Heart left ventricle (tissue), 13 donors: ENCODE measurements around the gene KATNBL1.

ENCODE experiments used
- CTCF ChIP-seq, 12 donors: fragments of 200-600 bp; sonication (generic) in 4 of 12; IDR thresholded peaks; one replicate each; pipeline versions ENCODE4 v1.5.0 to v1.8.0; 2018 to 2022; ENCODE audit warnings: antibody characterized with exemption in 12 of 12, mild to moderate bottlenecking in 5 of 12
- POLR2A ChIP-seq, 2 donors: fragments of 450-650 bp; IDR thresholded peaks; one replicate each; pipeline ENCODE4 v1.6.1; 2017; ENCODE audit warnings: antibody characterized with exemption in 2 of 2, mild to moderate bottlenecking in 2 of 2, moderate library complexity in 2 of 2
- donor health status: ischemic (EF 13 %, LVEDD 7.1; RV severe dilation, severe dysfunction).
- donor health status: DM: no; HTN: yes; CAD: no.
- donor health status: DM: no; HTN: no; CAD: no.
- donor health status: ischemic (EF 25% LVEDD 6.9; RV normal size, moderate dysfunction).
- donor health status: ischemic (EF 25% LVEDD 5.7; RV mildly dilated, moderate dysfunction).
- donor health status: ischemic (EF 35%, LVEDD 5.7; RV mildly dilated, moderate dysfunction).
- donor health status: nonischemic (EF 11% LVEDD 7.7; RV severe dilation, severe dysfunction).
- donor health status: DM: yes; HTN: yes; CAD: no.
- donor health status: PGD.
- donor health status: ischemic (EF 29% LVEDD 5.4; RV normal size, mild dysfunction).
- donor health status: nonischemic (EF 23%, LVEDD 6.1; RV moderate dilation, normal function).

- no peak for TF ChIP-seq POLR2A (IDR thresholded peaks at IDR 0.05)
- no peak for TF ChIP-seq CTCF (IDR thresholded peaks at IDR 0.05)
Observed at GRCh38 chr15:34122771-34123183, 87.1 kb downstream of the KATNBL1 start.
